Measurements from ENCODE around the gene HLCS.

The HLCS gene

GRCh38 chr21:36783612-36784374 lies 182.7 kb downstream of the HLCS start (continued):
- TF ChIP-seq ZNF626 (tag by site-specific recombination; IDR thresholded peaks at IDR 0.05), result no peak
- TF ChIP-seq, protein P1, sequence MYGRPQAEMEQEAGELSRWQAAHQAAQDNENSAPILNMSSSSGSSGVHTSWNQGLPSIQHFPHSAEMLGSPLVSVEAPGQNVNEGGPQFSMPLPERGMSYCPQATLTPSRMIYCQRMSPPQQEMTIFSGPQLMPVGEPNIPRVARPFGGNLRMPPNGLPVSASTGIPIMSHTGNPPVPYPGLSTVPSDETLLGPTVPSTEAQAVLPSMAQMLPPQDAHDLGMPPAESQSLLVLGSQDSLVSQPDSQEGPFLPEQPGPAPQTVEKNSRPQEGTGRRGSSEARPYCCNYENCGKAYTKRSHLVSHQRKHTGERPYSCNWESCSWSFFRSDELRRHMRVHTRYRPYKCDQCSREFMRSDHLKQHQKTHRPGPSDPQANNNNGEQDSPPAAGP (tag by site-specific recombination; IDR thresholded peaks at IDR 0.05), result no peak
- TF ChIP-seq, protein P2, sequence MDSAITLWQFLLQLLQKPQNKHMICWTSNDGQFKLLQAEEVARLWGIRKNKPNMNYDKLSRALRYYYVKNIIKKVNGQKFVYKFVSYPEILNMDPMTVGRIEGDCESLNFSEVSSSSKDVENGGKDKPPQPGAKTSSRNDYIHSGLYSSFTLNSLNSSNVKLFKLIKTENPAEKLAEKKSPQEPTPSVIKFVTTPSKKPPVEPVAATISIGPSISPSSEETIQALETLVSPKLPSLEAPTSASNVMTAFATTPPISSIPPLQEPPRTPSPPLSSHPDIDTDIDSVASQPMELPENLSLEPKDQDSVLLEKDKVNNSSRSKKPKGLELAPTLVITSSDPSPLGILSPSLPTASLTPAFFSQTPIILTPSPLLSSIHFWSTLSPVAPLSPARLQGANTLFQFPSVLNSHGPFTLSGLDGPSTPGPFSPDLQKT (IDR thresholded peaks at IDR 0.05; ENCODE audit: borderline replicate concordance, low read depth, low read length), result no peak
- TF ChIP-seq ZBTB21 (tag by site-specific recombination; IDR thresholded peaks at IDR 0.05), result 0 out of 2 replicates have a peak, but pooled peaks have one; percentile 71
- TF ChIP-seq, protein P3, sequence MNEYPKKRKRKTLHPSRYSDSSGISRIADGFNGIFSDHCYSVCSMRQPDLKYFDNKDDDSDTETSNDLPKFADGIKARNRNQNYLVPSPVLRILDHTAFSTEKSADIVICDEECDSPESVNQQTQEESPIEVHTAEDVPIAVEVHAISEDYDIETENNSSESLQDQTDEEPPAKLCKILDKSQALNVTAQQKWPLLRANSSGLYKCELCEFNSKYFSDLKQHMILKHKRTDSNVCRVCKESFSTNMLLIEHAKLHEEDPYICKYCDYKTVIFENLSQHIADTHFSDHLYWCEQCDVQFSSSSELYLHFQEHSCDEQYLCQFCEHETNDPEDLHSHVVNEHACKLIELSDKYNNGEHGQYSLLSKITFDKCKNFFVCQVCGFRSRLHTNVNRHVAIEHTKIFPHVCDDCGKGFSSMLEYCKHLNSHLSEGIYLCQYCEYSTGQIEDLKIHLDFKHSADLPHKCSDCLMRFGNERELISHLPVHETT (tag by site-specific recombination; IDR thresholded peaks at IDR 0.05), result peak; percentile 76; the same call in 1 of the 2 replicates
- TF ChIP-seq, protein P4, sequence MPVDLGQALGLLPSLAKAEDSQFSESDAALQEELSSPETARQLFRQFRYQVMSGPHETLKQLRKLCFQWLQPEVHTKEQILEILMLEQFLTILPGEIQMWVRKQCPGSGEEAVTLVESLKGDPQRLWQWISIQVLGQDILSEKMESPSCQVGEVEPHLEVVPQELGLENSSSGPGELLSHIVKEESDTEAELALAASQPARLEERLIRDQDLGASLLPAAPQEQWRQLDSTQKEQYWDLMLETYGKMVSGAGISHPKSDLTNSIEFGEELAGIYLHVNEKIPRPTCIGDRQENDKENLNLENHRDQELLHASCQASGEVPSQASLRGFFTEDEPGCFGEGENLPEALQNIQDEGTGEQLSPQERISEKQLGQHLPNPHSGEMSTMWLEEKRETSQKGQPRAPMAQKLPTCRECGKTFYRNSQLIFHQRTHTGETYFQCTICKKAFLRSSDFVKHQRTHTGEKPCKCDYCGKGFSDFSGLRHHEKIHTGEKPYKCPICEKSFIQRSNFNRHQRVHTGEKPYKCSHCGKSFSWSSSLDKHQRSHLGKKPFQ (tag by site-specific recombination; IDR thresholded peaks at IDR 0.05), result no peak
- no peak for TF ChIP-seq ZNF175 (tag by site-specific recombination; IDR thresholded peaks at IDR 0.05)
- no peak for TF ChIP-seq ZNF488 (tag by site-specific recombination; IDR thresholded peaks at IDR 0.05)
- TF ChIP-seq ZNF600 (tag by site-specific recombination; IDR thresholded peaks at IDR 0.05), result no peak
- no peak for TF ChIP-seq ZNF510 (tag by site-specific recombination; IDR thresholded peaks at IDR 0.05; ENCODE audit: insufficient replicate concordance)
- no peak for TF ChIP-seq ZNF274 (IDR thresholded peaks at IDR 0.05; ENCODE audit: low read length)
- no peak for TF ChIP-seq ZNF274 (tag by site-specific recombination; IDR thresholded peaks at IDR 0.05; ENCODE audit: borderline replicate concordance)
- no peak for TF ChIP-seq ZNF658 (tag by site-specific recombination; IDR thresholded peaks at IDR 0.05)
- TF ChIP-seq SP3 (tag by site-specific recombination; IDR thresholded peaks at IDR 0.05), result 0 out of 2 replicates have a peak, but pooled peaks have one; percentile 20
- no peak for TF ChIP-seq ZNF530 (tag by site-specific recombination; IDR thresholded peaks at IDR 0.05; ENCODE audit: low read depth)
- TF ChIP-seq ZNF621 (tag by site-specific recombination; IDR thresholded peaks at IDR 0.05), result no peak
- peak; percentile 78 for TF ChIP-seq PRDM10 (tag by site-specific recombination; IDR thresholded peaks at IDR 0.05)
- TF ChIP-seq SCRT1 (tag by site-specific recombination; IDR thresholded peaks at IDR 0.05; ENCODE audit: borderline replicate concordance), result no peak
- TF ChIP-seq ZBTB6 (tag by site-specific recombination; IDR thresholded peaks at IDR 0.05), result no peak
- TF ChIP-seq ZNF169 (tag by site-specific recombination; IDR thresholded peaks at IDR 0.05), result 0 out of 2 replicates have a peak, but pooled peaks have one; percentile 32
- TF ChIP-seq OVOL3 (tag by site-specific recombination; IDR thresholded peaks at IDR 0.05), result no peak
- TF ChIP-seq ZNF768 (tag by site-specific recombination; IDR thresholded peaks at IDR 0.05), result no peak
- TF ChIP-seq ZNF26 (tag by site-specific recombination; IDR thresholded peaks at IDR 0.05), result no peak
- no peak for TF ChIP-seq SCRT2 (tag by site-specific recombination; IDR thresholded peaks at IDR 0.05)
- peak; percentile 79 for TF ChIP-seq ZNF362 (tag by site-specific recombination; IDR thresholded peaks at IDR 0.05)
